Peyer's patch (tissue), 4 donors: ENCODE results near the gene COL23A1. TPM values are rescaled to one million over a fixed set of nuclear protein-coding genes. Genes with fewer than 3 reads are reported as not detected.
A peak's percentile ranks its signal among the peaks of the same experiment; 100 is the strongest.
"Not testable (repeated sequence)": the region's sequence is repeated elsewhere in the genome, so short reads cannot be mapped to it uniquely, and the experiment has no call there.

Source experiments
- DNase-seq, 3 donors: peaks; one replicate each; pipeline ENCODE4 v3.0.0-alpha.2; 2017 to 2019
- H3K27ac ChIP-seq, 4 donors: fragments of 200-600 bp; sonication (generic); one replicate each; pipeline ENCODE4 v1.5.1; 2016 to 2019
- H3K27me3 ChIP-seq, 2 donors: fragments of 200-600 bp; sonication (generic); one replicate each; pipeline ENCODE4 v1.5.1; 2019
- H3K36me3 ChIP-seq, 3 donors: fragments of 200-600 bp; sonication (generic); one replicate each; pipeline ENCODE4 v1.5.1; 2016 to 2019
- H3K4me1 ChIP-seq, 4 donors: fragments of 200-600 bp; sonication (generic); one replicate each; pipeline ENCODE4 v1.5.1; 2016 to 2019
- H3K4me3 ChIP-seq, 4 donors: fragments of 200-600 bp; sonication (generic); 1 replicate in 3 of 4; 2 replicates in 1 of 4; pipeline ENCODE4 v1.5.1; 2016 to 2019; ENCODE audit warnings: mild to moderate bottlenecking in 1 of 4
- H3K9me3 ChIP-seq, 4 donors: fragments of 200-600 bp; sonication (generic); one replicate each; pipeline ENCODE4 v1.5.1; 2016 to 2019; ENCODE audit warnings: mild to moderate bottlenecking in 1 of 4
- POLR2A ChIP-seq, 2 donors: fragments of 450-650 bp; IDR thresholded peaks; one replicate each; pipeline ENCODE4 v1.5.1; 2017; ENCODE audit warnings: antibody characterized with exemption in 2 of 2, mild to moderate bottlenecking in 2 of 2, moderate library complexity in 2 of 2
- total RNA-seq, 4 donors: library from RNA; depleted of rRNA; stranded (reverse); fragments of >200 nt; gene quantifications; one replicate each; pipeline ENCODE4 v1.1.0, GENCODE V29; 2016
- TF ChIP-seq, protein P1 (sequence below), 6 experiments: fragments of 450-650 bp in 4 of 6; fragments of 200-600 bp in 2 of 6; sonication (generic) in 1 of 6; IDR thresholded peaks; one replicate each; pipeline ENCODE4 v1.5.1; 2017 to 2019; ENCODE audit warnings: antibody characterized with exemption in 6 of 6, mild to moderate bottlenecking in 3 of 6, moderate library complexity in 1 of 6

The COL23A1 gene
- total RNA-seq, 4 donors from 2014 or later, result 0.57 to 5.8 (median 1.2) TPM; not detected in 1

DNA sequence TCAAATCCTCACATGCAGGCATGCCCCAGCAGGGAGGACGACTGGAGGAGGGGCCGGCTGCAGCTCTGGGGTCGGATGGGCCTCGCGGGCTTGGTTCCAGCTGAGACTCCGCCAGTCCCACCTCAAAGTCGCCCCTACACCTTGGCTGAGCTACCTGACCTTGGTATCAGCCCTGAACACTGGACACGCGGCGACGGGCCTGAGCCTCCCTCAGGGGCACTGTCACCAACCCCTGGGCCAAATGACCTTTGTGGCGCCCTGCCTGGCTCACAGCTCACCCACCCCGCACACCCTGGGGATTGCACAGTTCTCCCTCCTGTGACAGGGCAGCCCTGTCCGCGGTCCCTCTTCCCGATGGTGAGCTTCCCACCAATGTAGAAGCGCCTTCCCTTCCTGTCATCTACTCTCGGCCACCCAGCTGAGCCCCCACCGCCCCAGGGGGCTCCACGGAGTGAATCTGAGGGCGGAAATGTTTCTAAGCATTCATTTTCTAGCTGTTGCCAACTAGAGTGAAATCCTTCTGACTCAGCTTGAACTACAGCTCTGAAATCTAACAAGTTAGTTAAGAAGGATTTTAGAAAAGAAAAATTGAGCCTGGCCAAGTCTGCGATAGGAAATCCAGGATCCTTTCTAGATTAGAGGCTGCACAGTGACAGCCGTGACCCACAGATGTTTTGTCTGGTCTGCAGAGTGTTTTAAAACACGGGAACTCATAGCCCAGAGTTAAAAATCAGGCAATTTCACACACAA lies 218.7 kb downstream of the COL23A1 start:
- no peak for DNase-seq
- Histone ChIP-seq H3K27ac (peak overlapping the region in 1 of 4 donors; percentile 5), H3K4me1 (no peaks in the 10 kb centered on the region), H3K27me3 (no peaks in the 10 kb centered on the region), H3K36me3 (no peaks in the 10 kb centered on the region), H3K4me3 (no peak overlapping the region), H3K9me3 (no peaks in the 10 kb centered on the region)
- TF ChIP-seq, protein P1, sequence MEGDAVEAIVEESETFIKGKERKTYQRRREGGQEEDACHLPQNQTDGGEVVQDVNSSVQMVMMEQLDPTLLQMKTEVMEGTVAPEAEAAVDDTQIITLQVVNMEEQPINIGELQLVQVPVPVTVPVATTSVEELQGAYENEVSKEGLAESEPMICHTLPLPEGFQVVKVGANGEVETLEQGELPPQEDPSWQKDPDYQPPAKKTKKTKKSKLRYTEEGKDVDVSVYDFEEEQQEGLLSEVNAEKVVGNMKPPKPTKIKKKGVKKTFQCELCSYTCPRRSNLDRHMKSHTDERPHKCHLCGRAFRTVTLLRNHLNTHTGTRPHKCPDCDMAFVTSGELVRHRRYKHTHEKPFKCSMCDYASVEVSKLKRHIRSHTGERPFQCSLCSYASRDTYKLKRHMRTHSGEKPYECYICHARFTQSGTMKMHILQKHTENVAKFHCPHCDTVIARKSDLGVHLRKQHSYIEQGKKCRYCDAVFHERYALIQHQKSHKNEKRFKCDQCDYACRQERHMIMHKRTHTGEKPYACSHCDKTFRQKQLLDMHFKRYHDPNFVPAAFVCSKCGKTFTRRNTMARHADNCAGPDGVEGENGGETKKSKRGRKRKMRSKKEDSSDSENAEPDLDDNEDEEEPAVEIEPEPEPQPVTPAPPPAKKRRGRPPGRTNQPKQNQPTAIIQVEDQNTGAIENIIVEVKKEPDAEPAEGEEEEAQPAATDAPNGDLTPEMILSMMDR (IDR thresholded peaks at IDR 0.05), result no peak
- no peak for TF ChIP-seq POLR2A (IDR thresholded peaks at IDR 0.05)

GRCh38 chr5:178370102-178370501 lies 220.1 kb downstream of the COL23A1 start:
- Histone ChIP-seq H3K4me3 (no peak overlapping the region), H3K27ac (no peak overlapping the region), H3K36me3 (no peaks in the 10 kb centered on the region), H3K27me3 (no peaks in the 10 kb centered on the region), H3K4me1 (no peaks in the 10 kb centered on the region), H3K9me3 (no peaks in the 10 kb centered on the region)
- no peak for DNase-seq
- TF ChIP-seq, protein P1 (IDR thresholded peaks at IDR 0.05), result no peak
- TF ChIP-seq POLR2A (IDR thresholded peaks at IDR 0.05), result no peak

DNA sequence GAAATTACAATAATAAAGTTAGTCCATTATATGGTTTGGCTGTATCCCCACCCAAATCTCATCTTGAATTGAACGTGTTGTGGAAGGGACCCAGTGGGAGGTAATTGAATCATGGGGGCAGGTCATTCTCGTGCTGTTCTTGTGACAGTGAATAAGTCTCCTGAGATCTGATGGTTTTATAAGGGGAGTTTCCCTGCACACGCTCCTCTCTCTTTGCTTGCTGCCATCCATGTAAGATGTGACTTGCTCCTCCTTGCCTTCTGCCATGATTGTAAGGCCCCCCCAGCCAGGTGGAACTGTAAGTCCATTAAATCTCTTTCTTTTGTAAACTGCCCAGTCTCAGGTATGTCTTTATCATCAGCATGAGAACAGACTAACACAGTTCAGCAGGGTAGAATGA lies 220.7 kb downstream of the COL23A1 start:
- not testable (repeated sequence) for DNase-seq, H3K4me3 ChIP-seq, H3K4me1 ChIP-seq, H3K9me3 ChIP-seq, H3K27ac ChIP-seq, H3K36me3 ChIP-seq, H3K27me3 ChIP-seq

- Histone ChIP-seq H3K9me3 (no peaks in the 10 kb centered on the region), H3K4me3 (no peak overlapping the region), H3K36me3 (no peaks in the 10 kb centered on the region), H3K4me1 (no peaks in the 10 kb centered on the region), H3K27ac (no peak overlapping the region), H3K27me3 (no peaks in the 10 kb centered on the region)
- no peak for TF ChIP-seq POLR2A (IDR thresholded peaks at IDR 0.05)
- TF ChIP-seq, protein P1 (IDR thresholded peaks at IDR 0.05), result no peak
- no peak for DNase-seq
These were observed 221.4 kb downstream of the COL23A1 start for GRCh38 chr5:178368716-178369300.

DNA sequence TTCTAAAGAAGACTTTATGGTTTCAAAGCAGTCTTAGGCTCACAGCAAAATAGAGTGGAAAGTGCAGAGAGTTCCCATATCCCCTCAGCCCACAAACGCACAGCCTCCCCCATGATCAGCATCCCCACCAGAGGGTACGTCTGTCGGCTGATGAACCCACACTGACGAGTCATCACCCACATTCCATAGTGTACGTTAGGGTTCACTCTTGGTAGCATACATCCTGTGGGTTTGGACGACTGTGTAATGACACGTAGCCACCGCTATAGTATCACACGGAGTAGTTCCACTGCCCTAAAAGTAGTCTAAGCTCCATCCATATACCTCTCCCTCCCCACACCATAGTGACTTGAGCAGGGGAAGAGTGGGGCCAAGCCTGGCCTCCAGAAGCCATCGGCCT lies 221.9 kb downstream of the COL23A1 start:
- no peak for DNase-seq
- no peaks in the 10 kb centered on the region for H3K36me3 ChIP-seq
- H3K27me3 ChIP-seq, result no peaks in the 10 kb centered on the region

DNA sequence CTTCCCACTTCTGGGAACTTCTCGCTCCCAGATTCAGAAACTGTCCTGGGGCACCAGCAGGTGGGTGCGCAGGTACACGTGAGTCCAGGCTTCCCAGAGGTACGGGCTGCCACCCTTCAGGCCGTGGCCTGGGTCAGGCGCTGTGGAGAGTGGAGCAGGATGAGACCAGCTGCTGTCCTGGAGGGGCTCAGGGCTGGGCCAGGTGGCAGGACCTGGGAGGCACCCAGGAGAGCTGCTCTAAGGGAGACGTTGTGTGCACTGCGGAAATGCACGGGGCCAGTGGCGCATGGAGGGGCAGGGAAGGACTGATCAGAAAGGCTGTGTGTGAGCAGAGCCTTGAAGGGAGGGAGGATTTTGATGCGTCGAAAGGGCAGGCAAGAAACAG lies 222.5 kb downstream of the COL23A1 start:
- TF ChIP-seq, protein P1 (IDR thresholded peaks at IDR 0.05), result no peak
- TF ChIP-seq POLR2A (IDR thresholded peaks at IDR 0.05), result no peak
- no peak overlapping the region for H3K27ac ChIP-seq
- no peaks in the 10 kb centered on the region for H3K4me1 ChIP-seq
- no peak for DNase-seq
- H3K27me3 ChIP-seq, result no peaks in the 10 kb centered on the region
- no peaks in the 10 kb centered on the region for H3K9me3 ChIP-seq
- H3K4me3 ChIP-seq, result no peak overlapping the region
- H3K36me3 ChIP-seq, result no peaks in the 10 kb centered on the region

More for the DNA sequence above, 221.9 kb downstream of the COL23A1 start:
- Histone ChIP-seq H3K9me3 (no peaks in the 10 kb centered on the region), H3K4me3 (no peak overlapping the region), H3K27ac (no peak overlapping the region), H3K4me1 (no peaks in the 10 kb centered on the region)
- TF ChIP-seq, protein P1 (IDR thresholded peaks at IDR 0.05), result no peak
